Endothelial cell of umbilical vein (primary cell): Measurements from ENCODE around the gene MICALL1. TPM values are rescaled to one million over a fixed set of nuclear protein-coding genes. Genes with fewer than 3 reads are reported as not detected.

Experiments
- BruUV-seq: library from RNA; stranded (reverse); fragments of 400-500 nt; replicated peaks from 2 replicates; lab custom pipeline; 2021; lab: Mats Ljungman, UMichigan
- CTCF ChIA-PET: fragments of 300-600, 350-600 bp; sonication (Branson Sonifier 250); formaldehyde crosslinking; loops from one replicate; lab custom pipeline; 2021; ENCODE audit warnings: antibody characterized with exemption, inconsistent platforms; lab: Charles Lee
- POLR2A ChIA-PET: fragments of 300-600, 350-600 bp; sonication (Branson Sonifier 250); formaldehyde crosslinking; loops from one replicate; lab custom pipeline; 2021; ENCODE audit warnings: antibody characterized with exemption, inconsistent platforms; lab: Charles Lee
- DNase-seq: peaks from one replicate; pipeline ENCODE4 v3.0.0-alpha.2; 2011; ENCODE audit warnings: low read depth, low spot score
- FAIRE-seq: peaks from 2 replicates; lab custom pipeline; 2011; peaks lifted over from hg19 to GRCh38; lab: Jason Lieb, UNC
- H2AFZ ChIP-seq: 2 replicates; pipeline ENCODE4 v1.6.0; 2012; ENCODE audit warnings: low read depth, low read length, control low read depth, inconsistent platforms
- H3K27ac ChIP-seq: 2 replicates; pipeline ENCODE4 v1.5.1; 2011; ENCODE audit warnings: low read depth, mild to moderate bottlenecking, control low read depth, low read length, moderate library complexity; ENCODE audit not compliant: insufficient read depth
- H3K27me3 ChIP-seq, 2 experiments: 2 replicates each; pipeline versions ENCODE4 v1.6.0 to v1.6.1; 2011; ENCODE audit warnings: low read length in 2 of 2, mixed read lengths in 1 of 2; ENCODE audit not compliant: control insufficient read depth in 2 of 2, insufficient read depth in 2 of 2
- H3K36me3 ChIP-seq, 2 experiments: 2 replicates in 1 of 2; 3 replicates in 1 of 2; pipeline ENCODE4 v1.5.1; 2011; ENCODE audit warnings: low read length in 2 of 2, mild to moderate bottlenecking in 1 of 2, moderate library complexity in 1 of 2; ENCODE audit not compliant: control insufficient read depth in 2 of 2, insufficient read depth in 2 of 2; ENCODE audit errors: extremely low read depth in 1 of 2
- H3K4me1 ChIP-seq: 3 replicates; pipeline ENCODE4 v1.5.1; 2011; ENCODE audit warnings: mild to moderate bottlenecking, low read length; ENCODE audit not compliant: control insufficient read depth, insufficient read depth; ENCODE audit errors: extremely low read depth
- H3K4me2 ChIP-seq: 2 replicates; pipeline ENCODE4 v1.6.1; 2011; ENCODE audit warnings: low read length, control low read depth, mixed read lengths; ENCODE audit not compliant: insufficient read depth
- H3K4me3 ChIP-seq, 3 experiments: fragments of 200-600 bp in 1 of 3; sonication (generic), shearing (Covaris generic) in 1 of 3; replicated peaks in 1 of 3; 2 replicates each; pipeline ENCODE4 v1.5.1; 2011 to 2016; ENCODE audit warnings: control low read depth in 3 of 3, low read length in 3 of 3, mild to moderate bottlenecking in 2 of 3, inconsistent platforms in 1 of 3, low read depth in 1 of 3, moderate library complexity in 1 of 3; ENCODE audit not compliant: insufficient read depth in 1 of 3
- H3K79me2 ChIP-seq: 2 replicates; pipeline ENCODE4 v1.6.0; 2012; ENCODE audit warnings: low read length, inconsistent platforms; ENCODE audit not compliant: control insufficient read depth, insufficient read depth
- H3K9ac ChIP-seq: replicated peaks from 2 replicates; pipeline ENCODE3; 2011; ENCODE audit warnings: low read length, control low read depth; ENCODE audit not compliant: insufficient read depth; ENCODE audit errors: extremely low read depth
- H3K9me1 ChIP-seq: replicated peaks from 3 replicates; pipeline ENCODE4 v1.6.0; 2011; ENCODE audit warnings: mild to moderate bottlenecking, low read length; ENCODE audit not compliant: control insufficient read depth, insufficient read depth; ENCODE audit errors: extremely low read depth
- H3K9me3 ChIP-seq: replicated peaks from 2 replicates; pipeline ENCODE4 v1.5.1; 2012; ENCODE audit warnings: low read length, inconsistent platforms; ENCODE audit not compliant: control insufficient read depth, insufficient read depth
- H4K20me1 ChIP-seq: replicated peaks from 2 replicates; pipeline ENCODE3; 2011; ENCODE audit warnings: mild to moderate bottlenecking, low read length; ENCODE audit not compliant: control insufficient read depth, insufficient read depth; ENCODE audit errors: extremely low read depth
- CTCF ChIP-seq, 2 donors: IDR thresholded peaks; 1 replicate in 1 of 2; 2 replicates in 1 of 2; pipeline ENCODE4 v1.5.1; 2011; ENCODE audit warnings: low read length in 2 of 2, mild to moderate bottlenecking in 2 of 2, moderate library complexity in 2 of 2, control low read depth in 1 of 2, inconsistent platforms in 1 of 2, low read depth in 1 of 2; ENCODE audit not compliant: insufficient read depth in 1 of 2; ENCODE audit errors: extremely low read depth in 1 of 2
- EZH2 ChIP-seq: IDR thresholded peaks from 2 replicates; pipeline ENCODE4 v1.6.1; 2012; ENCODE audit warnings: borderline replicate concordance, low read depth, mild to moderate bottlenecking, moderate library complexity, low read length, inconsistent platforms; ENCODE audit not compliant: severe bottlenecking
- FOS ChIP-seq: IDR thresholded peaks from 2 replicates; pipeline ENCODE4 v1.6.1; 2011; ENCODE audit warnings: mild to moderate bottlenecking, low read length, moderate library complexity, borderline replicate concordance; ENCODE audit not compliant: insufficient read depth
- GATA2 ChIP-seq: IDR thresholded peaks from 2 replicates; pipeline ENCODE4 v1.7.0; 2011; ENCODE audit warnings: low read depth, mild to moderate bottlenecking, moderate library complexity, mixed read lengths, low read length; ENCODE audit not compliant: insufficient read length, insufficient read depth
- JUN ChIP-seq: IDR thresholded peaks from 2 replicates; pipeline ENCODE4 v1.6.1; 2011; ENCODE audit warnings: borderline replicate concordance, low read depth; ENCODE audit not compliant: insufficient read length, insufficient read depth
- MYC ChIP-seq: IDR thresholded peaks from one replicate; pipeline ENCODE4 v1.6.1; 2011; ENCODE audit warnings: mild to moderate bottlenecking, low read depth, low read length
- POLR2A ChIP-seq: IDR thresholded peaks from 2 replicates; pipeline ENCODE4 v1.6.1; 2012; ENCODE audit warnings: low read depth, mild to moderate bottlenecking, control low read depth, low read length
- POLR2AphosphoS5 ChIP-seq: IDR thresholded peaks from 2 replicates; pipeline ENCODE4 v1.6.1; 2012; ENCODE audit warnings: low read depth, mild to moderate bottlenecking, control low read depth, low read length, moderate library complexity; ENCODE audit not compliant: insufficient read depth
- dilution Hi-C: fragments of 300-500 bp; cut with MboI; formaldehyde crosslinking; loops from one replicate; pipeline ENCODE4 v1.15.0; 2019; ENCODE audit warnings: low sequenced_read_pairs; ENCODE audit not compliant: extremely low pct_ligation_motif_present
- intact Hi-C: fragments of 100-400 bp; cut with micrococcal nuclease; formaldehyde crosslinking; loops from one replicate; pipeline ENCODE4 v1.10.0; 2022
- polyA plus RNA-seq, 4 experiments: library from polyadenylated mRNA; depleted of rRNA in 3 of 4; stranded (reverse) in 3 of 4; unstranded in 1 of 4; fragments of >200 nt; gene quantifications; 2 replicates each; pipeline versions ENCODE4 v1.2.1 to v1.2.3, GENCODE V29; 2011 to 2012; ENCODE audit warnings: missing spikeins in 1 of 4
- total RNA-seq: library from RNA; stranded (reverse); gene quantifications from 2 replicates; pipeline ENCODE4 v1.2.3, GENCODE V29; 2021
- TF ChIP-seq, protein P1 (sequence below): IDR thresholded peaks from 2 replicates; pipeline ENCODE4 v1.6.1; 2011; ENCODE audit not compliant: insufficient read depth, insufficient read length

MICALL1 gene
- total and polyA plus RNA-seq, 2 donors (not counting 3 experiments of a cell fraction or from before 2014, with no cell fraction given) = 23.9 to 66.9 TPM

- intact Hi-C loops = loop anchor here (5.0 kb wide), 1 partner anchor 47 kb away; the partner anchor contains the start of genes C22orf23 and POLR2F
- Histone ChIP-seq H3K36me3 (no peaks in the 10 kb centered on the region), H4K20me1 (no peaks in the 10 kb centered on the region), H3K27ac (peak overlapping the region; percentile 94), H3K27me3 (no peaks in the 10 kb centered on the region), H2AFZ (peak overlapping the region; percentile 16), H3K79me2 (peaks cover 23% of the 10 kb centered on the region), H3K9me3 (no peaks in the 10 kb centered on the region), H3K4me3 (peak overlapping the region in 1 of 3 experiments; percentile 76), H3K9ac (peak overlapping the region; percentile 84), H3K4me2 (peak overlapping the region; percentile 43), H3K4me1 (peaks cover 20% of the 10 kb centered on the region), H3K9me1 (no peaks in the 10 kb centered on the region)
- dilution Hi-C loops = no loop called here
- DNase-seq (peak; percentile 90), FAIRE-seq (peak; percentile 99)
- CTCF ChIA-PET = interaction anchor here (1.7 to 2.3 kb wide), 5 partner anchors 8 to 87 kb away, joined by 8 to 21 read pairs (median 13); no protein-coding TSS in a partner anchor
- BruUV-seq = no TSS peak
- POLR2A ChIA-PET = interaction anchor here (1.3 kb wide), 1 partner anchor 11 kb away, joined by 3 read pairs; no protein-coding TSS in a partner anchor
- TF ChIP-seq EZH2 (no peak), POLR2AphosphoS5 (peak; percentile 69), FOS (peak; percentile 96), GATA2 (no peak), JUN (peak; percentile 89), MYC (no peak), CTCF (IDR thresholded peaks at IDR 0.05; ENCODE audit: extremely low read depth in 1 of 2, insufficient read depth in 1 of 2, low read depth in 1 of 2, low read length in 2 of 2) (no peak), POLR2A (peak; percentile 46)
- TF ChIP-seq, protein P1, sequence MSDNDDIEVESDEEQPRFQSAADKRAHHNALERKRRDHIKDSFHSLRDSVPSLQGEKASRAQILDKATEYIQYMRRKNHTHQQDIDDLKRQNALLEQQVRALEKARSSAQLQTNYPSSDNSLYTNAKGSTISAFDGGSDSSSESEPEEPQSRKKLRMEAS = no peak
These were observed 1.2 kb upstream of the MICALL1 start for GRCh38 chr22:37904572-37905533.
